Measurements from ENCODE around the gene HPSE2.
"Not testable (repeated sequence)": the region's sequence is repeated elsewhere in the genome, so short reads cannot be mapped to it uniquely, and the experiment has no call there.

The HPSE2 gene

GRCh38 chr10:99002392-99002791, 233.3 kb downstream of the HPSE2 start:
- no peak for DNase-seq

DNA sequence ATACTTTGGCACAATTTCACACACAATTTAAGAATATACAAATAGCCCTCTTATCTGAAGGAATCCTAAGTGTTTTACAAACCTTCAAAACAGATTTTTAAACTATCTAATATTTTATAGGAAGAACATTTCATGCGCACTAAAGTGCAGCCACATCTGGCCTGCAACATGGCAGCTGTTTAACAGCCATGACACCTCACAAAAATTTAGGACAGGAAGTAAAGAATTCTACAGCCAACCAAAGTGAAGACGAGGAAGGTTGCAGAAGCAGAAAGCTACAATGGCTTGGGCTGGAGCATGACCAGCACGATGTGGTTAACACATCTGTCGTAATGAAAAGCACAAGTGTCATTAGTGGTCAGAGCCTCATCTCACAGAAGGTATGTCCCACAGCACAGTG, 238.1 kb downstream of the HPSE2 start:
- no peak for DNase-seq

- no peak for DNase-seq
Measured at GRCh38 chr10:98994030-98994429, 241.6 kb downstream of the HPSE2 start.

- DNase-seq = not testable (repeated sequence)
Measured at GRCh38 chr10:98983751-98984150, 251.9 kb downstream of the HPSE2 start.

DNA sequence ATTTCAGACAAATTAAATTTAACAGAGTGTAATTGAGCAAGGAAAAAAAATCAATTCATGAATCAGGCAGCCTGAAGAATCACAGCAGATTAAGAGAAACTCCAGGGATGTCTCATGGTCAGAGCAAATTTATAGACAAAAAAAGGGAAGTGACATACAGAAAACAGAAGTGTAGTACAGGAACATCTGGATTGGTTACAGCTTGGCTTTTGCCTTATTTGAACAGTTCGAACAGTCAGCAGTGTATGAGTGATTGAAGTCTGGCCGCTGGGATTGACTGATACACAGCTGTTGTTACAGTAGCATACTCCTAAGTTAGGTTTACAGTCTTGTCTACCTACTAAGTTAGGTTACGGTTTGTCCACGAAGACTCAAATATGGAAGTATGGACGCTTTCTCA, 255.3 kb downstream of the HPSE2 start:
- no peak for DNase-seq

- no peak for DNase-seq
Measured at GRCh38 chr10:98971464-98971863, 264.2 kb downstream of the HPSE2 start.

GRCh38 chr10:98967601-98968000, 268.1 kb downstream of the HPSE2 start:
- no peak for DNase-seq

GRCh38 chr10:98963608-98964007, 272.0 kb downstream of the HPSE2 start:
- DNase-seq = no peak

GRCh38 chr10:98959379-98959778, 276.3 kb downstream of the HPSE2 start:
- no peak for DNase-seq

- DNase-seq = no peak
Measured at GRCh38 chr10:98957801-98958200, 277.9 kb downstream of the HPSE2 start.

DNA sequence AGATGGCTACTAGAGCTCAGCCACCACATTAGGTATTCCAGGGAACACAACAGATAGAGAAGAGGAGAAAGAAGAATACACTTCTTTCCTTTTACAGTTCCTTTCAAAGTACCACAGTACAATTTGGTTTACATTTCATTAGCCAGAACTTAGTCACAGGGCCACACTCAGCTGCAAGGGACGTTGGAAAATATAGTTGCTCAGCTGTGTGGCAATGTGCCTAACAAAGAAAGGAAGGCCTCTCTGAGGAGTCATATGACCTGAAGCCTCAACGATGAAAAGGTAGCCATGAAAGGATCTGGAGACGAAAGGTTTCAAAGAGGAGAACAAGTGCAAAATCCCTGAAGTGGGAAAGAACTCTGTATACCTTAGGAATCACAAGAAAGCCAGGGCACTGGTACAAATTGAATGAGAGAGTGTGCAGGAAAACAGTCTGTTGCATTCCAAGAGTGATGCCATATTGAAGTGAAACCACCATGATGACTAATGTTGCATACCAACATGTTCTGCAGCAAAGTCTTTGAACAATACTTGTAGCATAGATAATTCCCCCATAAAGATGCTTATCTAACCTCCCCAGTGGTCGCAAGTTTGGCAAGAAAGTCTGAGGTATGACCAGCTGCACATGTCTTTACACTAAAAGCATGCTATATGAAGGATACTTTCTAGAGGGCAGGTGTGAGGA, 278.9 kb downstream of the HPSE2 start:
- DNase-seq = no peak

DNA sequence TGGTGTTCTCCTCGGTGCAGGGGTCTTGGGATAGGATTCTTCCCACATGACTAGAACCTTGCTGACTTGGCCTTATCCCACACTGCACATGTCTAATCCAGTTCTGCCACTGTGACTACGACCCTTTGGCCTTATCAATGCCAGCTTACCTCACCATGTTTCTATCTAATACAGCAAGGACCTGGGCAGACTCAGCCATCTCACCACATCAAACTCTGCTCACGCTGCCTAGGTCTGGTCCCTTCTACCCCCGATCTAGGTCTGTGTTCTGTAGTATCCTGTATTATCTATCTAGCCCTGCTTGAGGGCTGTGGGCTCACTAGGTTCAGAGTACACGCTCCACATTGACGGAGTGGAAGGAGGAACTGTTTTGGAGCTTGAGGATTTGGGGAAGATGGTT, 282.4 kb downstream of the HPSE2 start:
- no peak for DNase-seq

GRCh38 chr10:98951269-98952000, 284.2 kb downstream of the HPSE2 start:
- DNase-seq = no peak

GRCh38 chr10:98950106-98950505, 285.5 kb downstream of the HPSE2 start:
- DNase-seq = no peak

GRCh38 chr10:98949306-98949705, 286.3 kb downstream of the HPSE2 start:
- DNase-seq = no peak

- no peak for DNase-seq
Measured at GRCh38 chr10:98943681-98944080, 292.0 kb downstream of the HPSE2 start.

DNA sequence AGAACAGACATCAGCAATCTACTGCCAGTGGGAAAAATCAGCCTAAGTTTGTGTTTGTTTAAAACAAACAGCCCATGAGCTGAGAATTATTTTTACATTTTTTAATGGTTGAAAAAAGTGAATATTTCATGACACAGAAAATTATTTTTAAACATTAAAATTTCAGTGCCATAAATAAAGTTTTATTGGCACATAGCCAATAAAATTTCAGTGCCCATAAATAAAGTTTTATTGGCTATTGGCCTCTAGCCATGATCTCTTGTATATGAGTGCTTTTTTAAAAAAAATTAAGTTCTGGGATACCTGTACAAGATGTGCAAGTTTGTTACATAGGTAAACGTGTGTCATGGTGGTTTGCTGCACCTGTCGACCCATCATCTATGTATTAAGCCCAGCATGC, 305.9 kb downstream of the HPSE2 start:
- no peak for DNase-seq

- DNase-seq = no peak
Measured at GRCh38 chr10:98925651-98926050, 310.0 kb downstream of the HPSE2 start.

DNA sequence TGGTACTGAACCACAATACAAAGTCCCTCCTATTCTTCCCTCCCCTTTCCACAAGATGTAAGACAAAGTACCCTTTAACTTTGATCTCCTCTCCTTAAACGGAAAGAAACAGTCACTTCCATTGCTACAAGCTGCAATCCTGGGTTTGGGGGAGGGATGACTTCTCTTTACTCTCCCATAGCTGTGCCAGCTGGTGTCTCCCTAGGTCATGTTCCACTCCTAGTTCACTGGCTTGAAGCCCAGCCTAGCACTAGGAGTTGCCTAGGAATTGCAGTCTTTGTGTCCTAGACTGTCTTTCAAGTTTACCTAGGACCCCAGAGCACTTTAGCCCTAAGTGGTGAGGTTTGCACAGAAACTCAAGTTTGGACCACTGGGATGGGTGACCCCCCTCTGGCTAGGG, 311.1 kb downstream of the HPSE2 start:
- peak; percentile 12 for DNase-seq

- DNase-seq = no peak
Measured at GRCh38 chr10:98921316-98921715, 314.3 kb downstream of the HPSE2 start.

- DNase-seq = no peak
Measured at GRCh38 chr10:98920807-98921206, 314.8 kb downstream of the HPSE2 start.

DNA sequence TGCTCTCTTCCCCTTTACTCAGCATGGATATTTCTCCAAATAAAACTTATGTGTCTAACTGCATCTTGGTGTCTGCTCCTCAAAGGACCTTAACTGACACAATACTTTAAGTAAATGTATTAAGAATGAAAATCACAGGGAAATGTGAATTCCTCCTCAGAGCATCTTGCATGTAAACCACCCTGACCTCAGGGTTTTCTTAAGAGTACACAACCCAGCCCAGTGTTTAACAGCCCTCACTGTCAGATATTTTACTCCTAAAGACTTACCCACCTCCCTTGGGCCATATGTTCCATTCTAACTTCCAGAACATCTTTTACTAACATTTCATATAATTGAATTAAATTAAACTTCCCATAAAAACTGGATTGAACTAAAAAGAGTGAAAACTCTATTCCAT, 315.3 kb downstream of the HPSE2 start:
- no peak for DNase-seq

GRCh38 chr10:98919899-98920298, 315.8 kb downstream of the HPSE2 start:
- DNase-seq = no peak

DNA sequence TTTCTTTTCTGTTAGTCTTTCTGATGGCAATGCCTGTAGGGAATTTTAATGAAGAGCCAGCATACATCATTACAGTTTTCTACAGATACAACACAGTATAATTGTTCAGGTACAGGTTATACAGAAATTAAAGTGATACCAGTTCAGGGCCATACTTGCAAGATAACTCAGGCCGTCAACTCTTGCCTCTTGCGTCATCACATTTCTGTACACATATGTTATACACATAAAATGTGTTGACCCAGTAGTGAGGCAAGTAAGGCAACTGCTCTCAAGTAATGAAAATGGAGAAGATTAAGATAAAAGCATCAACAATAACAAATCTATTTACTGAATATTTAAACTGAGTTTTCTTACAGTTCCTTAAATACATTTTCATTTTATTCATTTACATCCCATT, 317.8 kb downstream of the HPSE2 start:
- no peak for DNase-seq
